Stimulated activated CD4-positive, alpha-beta T cell treated with anti-CD3 and anti-CD28 coated beads, Interleukin-12 subunit alpha, Interleukin-12 subunit beta, amount 100 ng/mL, for 48 hours (primary cell): Measurements from ENCODE around the gene DCAF17.

Experiments used
- DNase-seq, 3 donors: peaks; one replicate each; pipeline ENCODE4 v3.0.0-alpha.2; 2020; ENCODE audit warnings: low read depth in 2 of 3, low spot score in 1 of 3

Gene DCAF17

GRCh38 chr2:171434013-171434989 is at the start of gene DCAF17:
Gene DCAF17, plus strand, starts transcription at chr2:171434226. Its CDS starts 352 bp downstream, at chr2:171434578.
- DNase-seq = peak; percentile 79 to 92 (median 92)

- no peak for DNase-seq
Measured at GRCh38 chr2:171386627-171387026, 47.4 kb upstream of the DCAF17 start.

- DNase-seq = no peak
Measured at GRCh38 chr2:171387052-171387451, 47.0 kb upstream of the DCAF17 start.

GRCh38 chr2:171389325-171389724 is 44.7 kb upstream of the DCAF17 start:
- no peak for DNase-seq

GRCh38 chr2:171389780-171390179 is 44.2 kb upstream of the DCAF17 start:
- DNase-seq = no peak

GRCh38 chr2:171390941-171391516 is 43.0 kb upstream of the DCAF17 start:
- DNase-seq = peak in 2 of 3 donors; percentile 8 to 11

GRCh38 chr2:171391532-171391931 is 42.5 kb upstream of the DCAF17 start:
- DNase-seq = no peak

GRCh38 chr2:171393487-171393886 is 40.5 kb upstream of the DCAF17 start:
- DNase-seq = no peak

- DNase-seq = no peak
Measured at GRCh38 chr2:171394164-171394740, 39.8 kb upstream of the DCAF17 start.

- no peak for DNase-seq
Measured at GRCh38 chr2:171399292-171399691, 34.7 kb upstream of the DCAF17 start.

GRCh38 chr2:171400395-171400794 is 33.6 kb upstream of the DCAF17 start:
- DNase-seq = no peak

- DNase-seq = no peak
Measured at GRCh38 chr2:171401947-171402346, 32.1 kb upstream of the DCAF17 start.

- DNase-seq = no peak
Measured at GRCh38 chr2:171402906-171403580, 31.0 kb upstream of the DCAF17 start.

GRCh38 chr2:171404261-171404660 is 29.8 kb upstream of the DCAF17 start:
- no peak for DNase-seq

- DNase-seq = no peak
Measured at GRCh38 chr2:171404719-171405118, 29.3 kb upstream of the DCAF17 start.

GRCh38 chr2:171405546-171405945 is 28.5 kb upstream of the DCAF17 start:
- no peak for DNase-seq

GRCh38 chr2:171406044-171406443 is 28.0 kb upstream of the DCAF17 start:
- DNase-seq = no peak

- DNase-seq = no peak
Measured at GRCh38 chr2:171407030-171407675, 26.9 kb upstream of the DCAF17 start.

GRCh38 chr2:171407676-171408044 is 26.4 kb upstream of the DCAF17 start:
- no peak for DNase-seq

GRCh38 chr2:171409436-171409971 is 24.5 kb upstream of the DCAF17 start:
- no peak for DNase-seq

- DNase-seq = no peak
Measured at GRCh38 chr2:171410101-171410500, 23.9 kb upstream of the DCAF17 start.
